GM12801 (cell line): Measurements from ENCODE around the gene ANKRD9.

ENCODE experiments used
- TF ChIP-seq, protein P1 (sequence below): IDR thresholded peaks from one replicate; pipeline ENCODE4 v1.5.1; 2011; ENCODE audit warnings: control low read depth; ENCODE audit not compliant: insufficient read length; ENCODE audit errors: extremely low read depth

Gene ANKRD9

DNA sequence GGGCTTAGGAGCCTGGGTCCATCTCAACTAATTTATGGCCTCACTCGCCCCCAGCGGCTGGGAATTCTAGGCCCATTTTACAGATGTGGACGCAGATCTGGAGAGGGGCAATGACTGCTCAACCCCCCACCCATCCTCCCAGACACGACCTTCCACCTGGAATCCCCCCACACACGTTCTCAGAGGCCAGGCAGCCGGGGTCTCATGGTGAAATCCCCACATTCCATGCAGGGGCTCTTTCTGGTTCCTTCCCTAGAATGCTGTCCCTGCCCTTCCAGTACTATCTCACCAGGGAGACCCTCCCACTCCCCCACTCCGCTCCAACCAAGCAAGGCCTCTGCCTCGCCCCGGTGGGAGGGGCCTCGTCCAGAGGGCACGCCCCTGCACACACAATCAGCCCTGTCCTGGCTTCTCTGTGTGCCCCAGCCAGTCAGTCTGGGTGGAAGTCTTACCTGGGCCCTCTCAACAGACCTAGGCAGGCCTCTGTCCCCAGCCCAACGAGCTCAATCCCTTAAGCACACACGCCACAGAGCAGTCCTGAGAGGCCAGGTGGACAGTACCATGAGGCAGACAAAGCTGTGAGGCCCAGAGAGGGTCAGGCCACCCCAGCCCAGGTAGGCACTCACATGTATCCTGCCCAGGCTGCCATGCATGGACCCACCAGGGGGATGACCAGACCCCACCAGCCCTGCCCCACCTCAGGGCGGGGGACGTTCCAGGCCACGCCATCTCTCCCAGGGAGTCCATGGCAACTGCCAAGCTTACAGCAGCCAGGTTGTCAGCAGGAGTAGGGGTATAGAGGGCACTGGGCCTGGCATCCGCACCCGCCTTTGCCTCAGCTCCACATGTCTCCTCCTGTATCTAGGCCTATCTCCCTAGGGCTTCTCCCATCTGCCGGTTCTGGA is 1.3 kb upstream of the ANKRD9 start:
- TF ChIP-seq, protein P1, sequence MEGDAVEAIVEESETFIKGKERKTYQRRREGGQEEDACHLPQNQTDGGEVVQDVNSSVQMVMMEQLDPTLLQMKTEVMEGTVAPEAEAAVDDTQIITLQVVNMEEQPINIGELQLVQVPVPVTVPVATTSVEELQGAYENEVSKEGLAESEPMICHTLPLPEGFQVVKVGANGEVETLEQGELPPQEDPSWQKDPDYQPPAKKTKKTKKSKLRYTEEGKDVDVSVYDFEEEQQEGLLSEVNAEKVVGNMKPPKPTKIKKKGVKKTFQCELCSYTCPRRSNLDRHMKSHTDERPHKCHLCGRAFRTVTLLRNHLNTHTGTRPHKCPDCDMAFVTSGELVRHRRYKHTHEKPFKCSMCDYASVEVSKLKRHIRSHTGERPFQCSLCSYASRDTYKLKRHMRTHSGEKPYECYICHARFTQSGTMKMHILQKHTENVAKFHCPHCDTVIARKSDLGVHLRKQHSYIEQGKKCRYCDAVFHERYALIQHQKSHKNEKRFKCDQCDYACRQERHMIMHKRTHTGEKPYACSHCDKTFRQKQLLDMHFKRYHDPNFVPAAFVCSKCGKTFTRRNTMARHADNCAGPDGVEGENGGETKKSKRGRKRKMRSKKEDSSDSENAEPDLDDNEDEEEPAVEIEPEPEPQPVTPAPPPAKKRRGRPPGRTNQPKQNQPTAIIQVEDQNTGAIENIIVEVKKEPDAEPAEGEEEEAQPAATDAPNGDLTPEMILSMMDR: no peak

DNA sequence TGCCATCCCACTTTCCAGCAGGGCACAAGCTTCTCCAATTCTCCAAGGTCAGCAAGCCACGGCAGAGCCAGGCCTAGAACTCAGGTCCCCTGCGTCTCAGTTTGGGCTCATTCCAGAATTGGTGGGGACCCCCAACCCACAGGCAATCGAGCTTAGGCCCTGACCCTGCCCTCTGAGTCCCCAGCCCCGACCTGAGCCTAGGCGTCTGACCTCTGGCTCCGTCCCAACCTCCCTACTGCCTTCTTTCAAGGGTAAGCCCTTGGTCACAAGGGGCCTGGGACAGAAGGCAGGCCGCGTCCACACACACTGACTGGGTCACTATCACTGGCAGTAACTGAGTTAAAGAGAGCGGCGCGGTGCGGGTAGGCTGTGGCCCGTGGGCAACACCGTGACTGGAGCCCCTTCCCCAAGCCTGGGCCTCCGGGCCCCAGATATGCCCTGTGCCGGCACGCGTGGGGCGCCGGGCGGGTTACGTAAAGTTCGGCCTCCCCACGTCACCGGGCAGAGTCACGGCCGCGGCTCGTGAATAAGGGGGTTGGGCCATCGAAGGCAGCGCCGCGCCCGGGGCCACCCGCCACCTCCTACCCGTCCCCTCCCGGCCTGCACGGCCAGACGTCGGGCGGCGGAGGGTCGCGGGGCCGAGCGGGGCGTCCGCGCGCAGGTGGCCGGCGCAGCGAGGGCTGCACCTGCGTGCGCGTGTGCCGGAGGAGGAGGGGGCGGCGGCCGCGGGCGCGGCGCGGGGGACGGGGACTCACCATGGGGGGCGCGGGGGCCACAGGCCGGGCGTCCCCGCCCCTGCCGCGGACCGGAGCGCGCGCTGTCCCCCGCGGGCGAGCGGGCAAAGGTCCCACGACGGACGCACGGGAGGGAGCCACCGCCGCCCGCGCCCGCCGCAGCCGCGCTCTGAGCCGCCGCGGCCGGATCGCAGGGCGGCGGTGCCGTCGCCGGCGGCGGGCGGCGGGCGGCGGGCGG is 516 bp downstream of the ANKRD9 start:
- TF ChIP-seq, protein P1: no peak

DNA sequence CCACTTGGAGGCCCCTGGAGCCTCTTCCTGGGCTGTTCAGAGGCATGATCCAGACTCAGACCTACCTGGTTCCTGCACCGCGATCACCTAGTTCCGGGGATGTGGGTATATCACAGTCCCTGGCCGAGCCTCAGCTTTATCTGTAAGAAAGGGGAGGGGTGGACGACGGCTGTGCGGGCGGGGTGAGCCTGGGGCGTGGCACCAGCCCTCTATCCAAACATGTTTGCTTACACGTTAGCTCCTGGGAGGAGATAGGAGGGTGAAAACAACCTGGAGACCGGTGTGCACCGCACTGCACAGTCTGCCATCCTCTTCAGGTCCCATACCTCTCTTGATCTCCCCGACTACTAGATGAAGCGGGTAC is 1.2 kb downstream of the ANKRD9 start:
- TF ChIP-seq, protein P1: no peak

DNA sequence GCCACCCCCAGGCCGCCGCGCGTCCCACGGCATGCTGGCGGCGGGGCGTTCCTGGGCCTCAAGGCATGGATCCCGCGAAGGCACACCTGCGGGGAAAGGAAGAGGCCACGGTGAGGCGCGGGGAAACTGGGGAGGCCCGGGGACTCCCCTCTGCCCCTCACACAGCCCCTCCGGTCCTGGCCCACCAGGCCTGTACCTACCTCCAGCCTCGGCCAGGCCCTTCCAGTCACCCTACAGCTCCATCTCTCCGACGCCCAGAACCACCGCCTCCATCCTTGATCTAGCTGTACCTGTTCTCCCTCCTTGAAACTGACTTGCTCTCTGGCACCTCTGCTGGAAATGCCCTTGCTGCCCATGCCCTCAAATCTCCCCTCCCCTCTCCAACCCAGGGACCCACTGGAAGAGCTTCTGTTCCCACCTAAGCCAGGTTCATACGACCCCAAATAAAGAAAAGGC is 1.7 kb downstream of the ANKRD9 start:
- TF ChIP-seq, protein P1: no peak

DNA sequence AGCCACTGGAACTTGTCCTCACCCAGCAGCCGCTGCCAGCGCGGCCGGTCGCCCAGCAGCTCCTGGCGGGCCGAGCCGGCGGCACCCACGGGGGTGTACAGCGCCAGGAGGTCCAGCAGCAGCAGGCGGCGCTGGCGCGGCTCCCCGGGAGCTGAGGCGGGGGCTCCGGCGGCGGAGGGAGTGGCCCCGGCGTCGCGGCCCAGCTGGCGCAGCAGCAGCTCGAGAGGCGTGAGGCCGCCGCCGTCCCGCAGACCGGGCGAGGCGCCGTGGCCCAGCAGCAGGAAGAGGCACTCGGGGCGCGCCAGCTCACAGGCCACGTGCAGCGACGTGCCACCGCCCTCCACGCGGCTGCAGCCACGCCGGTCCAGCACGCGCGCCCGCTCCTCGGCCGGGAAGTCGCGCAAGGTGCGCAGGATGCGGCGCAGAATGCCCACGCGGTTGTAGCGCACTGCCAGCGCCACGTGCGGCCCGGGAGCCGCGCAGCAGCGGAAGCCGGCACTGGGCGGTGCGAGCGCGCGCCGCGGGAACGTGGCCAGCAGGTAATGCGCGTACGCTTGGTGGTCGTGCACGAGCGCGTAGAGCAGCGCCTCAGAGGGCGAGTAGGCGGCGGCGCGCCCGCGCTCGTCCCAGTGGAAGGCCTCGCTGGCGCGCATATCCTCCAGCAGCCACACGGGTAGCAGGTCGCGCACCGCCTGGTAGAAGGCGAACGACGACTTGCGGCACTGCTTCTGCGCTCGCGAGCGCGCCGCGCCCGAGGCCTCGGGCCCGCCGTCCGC is 2.3 kb downstream of the ANKRD9 start:
- TF ChIP-seq, protein P1: no peak

DNA sequence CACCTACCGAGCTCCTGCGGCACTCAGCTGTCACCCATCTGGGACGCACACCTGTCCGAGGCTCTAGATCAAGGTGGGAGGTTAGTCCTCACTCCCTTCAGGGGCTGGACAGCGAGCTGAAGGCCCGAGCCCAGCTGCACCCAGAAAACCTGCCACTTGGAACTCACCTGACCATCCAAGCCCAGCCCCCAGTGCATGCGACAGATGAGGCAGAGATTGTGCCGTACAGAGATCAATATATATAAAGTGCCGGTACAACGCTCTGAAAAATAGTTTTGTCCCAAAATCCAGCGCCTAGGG is 3.0 kb downstream of the ANKRD9 start:
- TF ChIP-seq, protein P1: no peak
